Suprapubic skin (tissue), 4 donors: ENCODE results near the gene PGAP6.

Experiments
- CTCF ChIP-seq, 2 donors: fragments of 200-600 bp in 1 of 2; fragments of 450-650 bp in 1 of 2; sonication (generic) in 1 of 2; IDR thresholded peaks; one replicate each; pipeline ENCODE4 v1.5.1; 2016 to 2019; ENCODE audit warnings: antibody characterized with exemption in 2 of 2, mild to moderate bottlenecking in 1 of 2, moderate library complexity in 1 of 2
- EP300 ChIP-seq: sonication (generic); formaldehyde crosslinking; IDR thresholded peaks from one replicate; pipeline ENCODE4 v1.6.1; 2017; ENCODE audit warnings: antibody characterized with exemption
- POLR2A ChIP-seq, 2 donors: fragments of 450-650 bp; IDR thresholded peaks; one replicate each; pipeline ENCODE4 v1.6.1; 2017; ENCODE audit warnings: antibody characterized with exemption in 2 of 2, mild to moderate bottlenecking in 2 of 2, moderate library complexity in 2 of 2
- POLR2AphosphoS5 ChIP-seq, 3 donors: sonication (generic); formaldehyde crosslinking; IDR thresholded peaks; one replicate each; pipeline ENCODE4 v1.6.1; 2017; ENCODE audit warnings: antibody characterized with exemption in 3 of 3

GRCh38 chr16:330741-331140, 51.0 kb downstream of the PGAP6 start:
- TF ChIP-seq POLR2A (IDR thresholded peaks at IDR 0.05) (no peak), CTCF (IDR thresholded peaks at IDR 0.05) (no peak), EP300 (no peak), POLR2AphosphoS5 (IDR thresholded peaks at IDR 0.05) (no peak)
